K562 (cell line): ENCODE results near the gene LCMT2. TPM values are rescaled to one million over a fixed set of nuclear protein-coding genes. Genes with fewer than 3 reads are reported as not detected.

Experiments used
- ATF6 ChIP-seq: sonication (generic); formaldehyde crosslinking; IDR thresholded peaks from 2 replicates; pipeline ENCODE4 v1.4.0; 2020; ENCODE audit warnings: mild to moderate bottlenecking, missing genetic modification reagents
- CREB3L1 ChIP-seq: fragments of 450-650 bp; IDR thresholded peaks from 2 replicates; pipeline ENCODE4 v1.6.1; 2014; ENCODE audit warnings: low read depth, mild to moderate bottlenecking, moderate library complexity, borderline replicate concordance
- CREM ChIP-seq: IDR thresholded peaks from 2 replicates; pipeline ENCODE4 v1.6.1; 2014; ENCODE audit warnings: antibody characterized with exemption, low read depth
- EP400 ChIP-seq: fragments of 450-650 bp; IDR thresholded peaks from 2 replicates; pipeline ENCODE4 v1.6.1; 2017; ENCODE audit warnings: antibody characterized with exemption, mild to moderate bottlenecking, moderate library complexity
- FOXO4 ChIP-seq: fragments of 450-650 bp; formaldehyde crosslinking; IDR thresholded peaks from 2 replicates; pipeline ENCODE4 v1.4.0; 2020; ENCODE audit warnings: mild to moderate bottlenecking, moderate library complexity
- HNRNPLL ChIP-seq: fragments of 200-400 bp; formaldehyde crosslinking; IDR thresholded peaks from 2 replicates; pipeline ENCODE4 v1.6.1; 2017; ENCODE audit warnings: low read length, low read depth, mild to moderate bottlenecking; ENCODE audit not compliant: poor library complexity, severe bottlenecking
- KDM1A ChIP-seq, 2 experiments: fragments of 450-650 bp; IDR thresholded peaks; 2 replicates each; pipeline ENCODE4 v1.6.1; 2016; ENCODE audit warnings: mild to moderate bottlenecking in 2 of 2
- PRMT5 ChIP-seq: sonication (generic); formaldehyde crosslinking; IDR thresholded peaks from 2 replicates; pipeline ENCODE4 v1.5.0; 2020; ENCODE audit warnings: missing genetic modification reagents
- RBM22 ChIP-seq: fragments of 200-400 bp; formaldehyde crosslinking; IDR thresholded peaks from 2 replicates; pipeline ENCODE4 v1.6.1; 2018; ENCODE audit warnings: low read length, low read depth; ENCODE audit not compliant: poor library complexity, severe bottlenecking
- VEZF1 ChIP-seq: fragments of 200-800 bp; sonication (Bioruptor generic); IDR thresholded peaks from 2 replicates; pipeline ENCODE4 v1.6.1; 2017; ENCODE audit warnings: missing genetic modification characterization, missing compliant biosample characterization
- ZBTB12 ChIP-seq: fragments of 250-450 bp; sonication (Bioruptor Pico); IDR thresholded peaks from 2 replicates; pipeline ENCODE4 v1.4.0; 2020
- ZNF384 ChIP-seq: IDR thresholded peaks from 2 replicates; pipeline ENCODE4 v1.6.1; 2012; ENCODE audit warnings: low read depth, low read length, improper control_type of control experiment
- ZNF518B ChIP-seq: fragments of 250-450 bp; sonication (Bioruptor Pico); IDR thresholded peaks from 2 replicates; pipeline ENCODE4 v1.5.0; 2021; ENCODE audit warnings: mild to moderate bottlenecking, moderate library complexity
- ZNF766 ChIP-seq: fragments of 200-800 bp; sonication (Bioruptor generic); conservative IDR thresholded peaks from 2 replicates; pipeline ENCODE4 v1.6.1; 2016; ENCODE audit warnings: missing genetic modification characterization, missing compliant biosample characterization
- polyA plus RNA-seq, 8 experiments: library from polyadenylated mRNA; depleted of rRNA in 4 of 8; stranded (reverse) in 5 of 8; unstranded in 3 of 8; fragments of >200 nt; fragmentation: Nextera tagmentation in 2 of 8; fragmentation: Illumina TruSeq in 1 of 8; extraction: Ambion mirVana in 2 of 8; extraction: Trizol in 1 of 8; gene quantifications; 2 replicates each; pipeline versions ENCODE4 v1.2.1 to v1.2.3, GENCODE V29; 2011 to 2014; ENCODE audit warnings: inconsistent platforms in 1 of 8, missing spikeins in 1 of 8
- total RNA-seq, 7 experiments: library from RNA; depleted of rRNA in 6 of 7; stranded (reverse); fragments of >200 nt in 6 of 7; fragmentation: Illumina TruSeq in 2 of 7; extraction: Trizol in 2 of 7; gene quantifications; 2 replicates each; pipeline versions ENCODE4 v1.2.1 to v1.2.3, GENCODE V29; 2011 to 2021; ENCODE audit warnings: low replicate concordance in 1 of 7

LCMT2 gene
- total and polyA plus RNA-seq, 9 of the 15 experiments (the other 6 are each of a cell fraction or from before 2014, with no cell fraction given), result 2.5 to 22.3 (median 15.2) TPM

- TF ChIP-seq ZNF518B (CRISPR knock-in tag) (no peak), EP400 (peak; percentile 98), PRMT5 (CRISPR knock-in tag) (no peak), ZBTB12 (CRISPR knock-in tag) (peak; percentile 69), CREB3L1 (peak; percentile 93), KDM1A (IDR thresholded peaks at IDR 0.05) (no peak), ATF6 (peak; percentile 85), VEZF1 (CRISPR knock-in tag) (peak; percentile 70), ZNF766 (peak; percentile 40), HNRNPLL (peak; percentile 83), FOXO4 (CRISPR knock-in tag) (no peak), ZNF384 (peak; percentile 93), RBM22 (peak; percentile 76), CREM (peak; percentile 93)
Measured at GRCh38 chr15:43329960-43330779, at the start of gene LCMT2 (continued).
